Activated CD4-positive, alpha-beta T cell treated with anti-CD3 and anti-CD28 coated beads for 36 hours (primary cell): ENCODE results near the gene NRP1. TPM values are rescaled to one million over a fixed set of nuclear protein-coding genes. Genes with fewer than 3 reads are reported as not detected.

ENCODE experiments used
- ATAC-seq: fragments of 200-7000 bp; cut with Tn5 transposase; one replicate; pipeline ENCODE4 v1.10.0; 2021; ENCODE audit warnings: mild to moderate bottlenecking, moderate library complexity
- CTCF ChIA-PET: fragments of 350-600 bp; sonication (Branson Sonifier 250); formaldehyde crosslinking; loops from one replicate; lab custom pipeline; 2021; ENCODE audit warnings: antibody characterized with exemption; lab: Charles Lee
- POLR2A ChIA-PET: fragments of 350-600 bp; sonication (Branson Sonifier 250); formaldehyde crosslinking; loops from one replicate; lab custom pipeline; 2021; ENCODE audit warnings: antibody characterized with exemption, inconsistent platforms; lab: Charles Lee
- DNase-seq: peaks from one replicate; pipeline ENCODE4 v3.0.0-alpha.2; 2020
- H3K27ac Mint-ChIP-seq: one replicate; pipeline ENCODE4 v1.8.0; 2021; ENCODE audit warnings: mixed read lengths
- H3K27me3 Mint-ChIP-seq: one replicate; pipeline ENCODE4 v1.8.0; 2021; ENCODE audit warnings: mixed read lengths
- H3K36me3 Mint-ChIP-seq: one replicate; pipeline ENCODE4 v1.8.0; 2021; ENCODE audit warnings: low read depth, mixed read lengths
- H3K4me1 Mint-ChIP-seq: one replicate; pipeline ENCODE4 v1.8.0; 2021; ENCODE audit warnings: mixed read lengths
- H3K4me3 Mint-ChIP-seq: one replicate; pipeline ENCODE4 v1.8.0; 2021; ENCODE audit warnings: mild to moderate bottlenecking, moderate library complexity, mixed read lengths
- H3K9me3 Mint-ChIP-seq: one replicate; pipeline ENCODE4 v1.8.0; 2021; ENCODE audit warnings: low read depth, mixed read lengths
- intact Hi-C, 2 experiments: fragments of 100-400 bp; cut with DNase I in 1 of 2; cut with micrococcal nuclease in 1 of 2; formaldehyde crosslinking; loops; one replicate each; pipeline versions ENCODE4 v1.14.2 to v1.15.1; 2022 to 2024; cut with DNase I, micrococcal nuclease
- total RNA-seq, 2 experiments: library from RNA; stranded (reverse); gene quantifications; one replicate each; pipeline ENCODE4 v1.2.3, GENCODE V29; 2021

NRP1 gene
- total RNA-seq, 2 experiments from 2014 or later = 0.21 to 0.44 TPM

GRCh38 chr10:33201971-33202370, 132.5 kb downstream of the NRP1 start:
- POLR2A ChIA-PET = no interaction called here
- Mint-ChIP-seq H3K4me1 (no peaks in the 10 kb centered on the region), H3K27me3 (peaks cover 5% of the 10 kb centered on the region), H3K36me3 (no peaks in the 10 kb centered on the region), H3K4me3 (no peak overlapping the region), H3K27ac (no peak overlapping the region), H3K9me3 (no peaks in the 10 kb centered on the region)
- CTCF ChIA-PET = interaction anchor here (0.7 to 2.6 kb wide), 4 partner anchors 9 to 147 kb away, joined by 3 to 12 read pairs (median 4); no protein-coding TSS in a partner anchor
- intact Hi-C loops = no loop called here
- DNase-seq = no peak
- no peak for ATAC-seq

DNA sequence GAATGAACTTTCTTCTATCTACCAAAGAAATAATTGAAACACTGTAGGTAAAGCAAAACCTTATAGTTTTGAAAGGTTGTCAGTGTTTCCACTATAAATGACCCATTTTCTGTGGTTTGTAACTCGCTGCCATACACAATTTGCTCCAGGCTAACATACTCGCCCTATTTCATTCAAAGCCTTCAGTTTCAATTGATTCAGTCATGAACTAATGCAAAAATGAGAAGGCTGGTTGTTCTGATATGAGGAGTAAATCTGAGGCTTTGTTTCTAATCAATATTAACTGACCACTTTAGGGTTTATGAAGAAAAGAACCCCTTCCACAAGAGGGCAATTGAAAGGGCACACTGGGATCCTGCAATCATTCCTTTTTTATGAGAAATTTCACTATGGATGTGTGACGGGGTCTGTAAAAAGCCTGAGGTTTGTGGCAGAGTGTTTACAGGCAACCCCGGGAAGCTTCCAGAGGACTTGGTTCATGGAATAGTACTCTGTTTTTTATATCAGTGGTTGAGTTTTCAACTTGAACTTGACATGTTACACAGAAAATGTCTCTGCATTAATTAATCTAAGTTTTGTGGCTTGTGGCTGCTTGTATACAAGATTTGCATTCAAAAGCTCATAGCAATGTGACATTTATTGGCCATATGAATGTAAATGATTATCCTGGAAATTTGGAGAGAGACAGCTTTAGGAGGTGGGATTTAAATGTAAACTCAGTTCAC, 133.2 kb downstream of the NRP1 start:
- Mint-ChIP-seq H3K4me1 (no peaks in the 10 kb centered on the region), H3K27me3 (peaks cover 10% of the 10 kb centered on the region), H3K9me3 (no peaks in the 10 kb centered on the region), H3K27ac (no peak overlapping the region), H3K36me3 (no peaks in the 10 kb centered on the region), H3K4me3 (no peak overlapping the region)
- ATAC-seq (no peak), DNase-seq (no peak)
- ChIA-PET CTCF (interaction anchor here (0.7 to 2.6 kb wide), 4 partner anchors 8 to 147 kb away, joined by 3 to 12 read pairs (median 4); no protein-coding TSS in a partner anchor), POLR2A (interaction anchor here (0.7 kb wide), 1 partner anchor 510 kb away, joined by 3 read pairs; no protein-coding TSS in a partner anchor)
- intact Hi-C loops = no loop called here

DNA sequence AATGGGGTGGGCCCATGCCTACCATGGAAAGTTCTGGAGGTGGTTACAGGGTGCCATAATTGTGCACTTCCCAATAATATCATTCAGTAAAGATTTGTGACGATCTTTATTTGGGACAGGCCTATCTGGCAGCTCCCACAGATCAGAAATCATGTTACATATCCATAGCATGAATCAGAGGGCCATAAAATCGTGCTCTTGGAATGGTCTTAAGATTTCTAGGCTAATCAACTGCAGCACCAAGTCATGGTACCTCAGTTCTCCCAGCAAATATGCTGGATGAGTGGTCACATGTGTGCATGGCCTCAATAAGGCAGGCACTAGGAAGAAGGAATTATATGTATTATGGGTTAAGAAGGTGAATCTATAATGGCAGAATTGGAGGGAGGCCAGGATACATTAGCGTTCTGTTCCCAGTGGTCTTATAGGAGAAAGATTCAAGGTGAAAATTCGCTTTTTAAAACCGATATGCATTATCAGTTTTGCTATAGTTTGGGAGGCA, 134.7 kb downstream of the NRP1 start:
- no peaks in the 10 kb centered on the region for H3K4me1 Mint-ChIP-seq
- ChIA-PET POLR2A (no interaction called here), CTCF (interaction anchor here (0.6 kb wide), 2 partner anchors 50 to 1122 kb away, joined by 3 read pairs; no protein-coding TSS in a partner anchor)
- H3K36me3 Mint-ChIP-seq = no peaks in the 10 kb centered on the region
- peaks cover 12% of the 10 kb centered on the region for H3K27me3 Mint-ChIP-seq
- no peaks in the 10 kb centered on the region for H3K9me3 Mint-ChIP-seq
- H3K27ac Mint-ChIP-seq = no peak overlapping the region
- DNase-seq (no peak), ATAC-seq (no peak)
- no peak overlapping the region for H3K4me3 Mint-ChIP-seq
- intact Hi-C loops = no loop called here

DNA sequence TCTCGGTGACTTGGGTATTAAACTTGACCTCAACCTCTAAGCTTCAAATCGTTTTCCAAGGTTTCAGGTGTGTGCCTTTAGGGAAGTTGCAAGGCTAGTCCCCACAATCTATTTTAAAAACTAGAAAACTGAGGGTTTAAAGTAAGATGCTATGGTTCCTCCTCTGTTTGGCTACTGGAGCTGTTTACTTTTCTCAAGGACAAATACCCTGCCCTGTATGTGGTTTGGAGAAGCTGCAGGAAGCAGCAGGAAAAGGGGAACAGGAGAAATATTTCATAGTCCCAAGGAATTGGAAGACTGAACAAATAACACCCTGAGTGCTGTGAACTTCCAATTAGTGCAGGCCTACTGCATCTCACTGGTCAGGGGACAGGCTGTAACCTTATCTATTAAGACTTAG, 135.9 kb downstream of the NRP1 start:
- intact Hi-C loops = no loop called here
- no peak for DNase-seq
- Mint-ChIP-seq H3K36me3 (no peaks in the 10 kb centered on the region), H3K27me3 (peaks cover 16% of the 10 kb centered on the region), H3K9me3 (no peaks in the 10 kb centered on the region), H3K4me3 (no peak overlapping the region), H3K27ac (no peak overlapping the region), H3K4me1 (no peaks in the 10 kb centered on the region)
- POLR2A ChIA-PET = no interaction called here
- CTCF ChIA-PET = no interaction called here
- no peak for ATAC-seq

- Mint-ChIP-seq H3K36me3 (no peaks in the 10 kb centered on the region), H3K9me3 (no peaks in the 10 kb centered on the region), H3K27me3 (peaks cover 21% of the 10 kb centered on the region), H3K4me1 (no peaks in the 10 kb centered on the region), H3K27ac (no peak overlapping the region), H3K4me3 (no peak overlapping the region)
- CTCF ChIA-PET = interaction anchor here (0.6 to 1.2 kb wide), 2 partner anchors 11 to 12 kb away, joined by 3 to 4 read pairs; no protein-coding TSS in a partner anchor
- ATAC-seq (no peak), DNase-seq (no peak)
- POLR2A ChIA-PET = no interaction called here
- intact Hi-C loops = no loop called here
Observed at GRCh38 chr10:33196710-33197491, 137.6 kb downstream of the NRP1 start.

DNA sequence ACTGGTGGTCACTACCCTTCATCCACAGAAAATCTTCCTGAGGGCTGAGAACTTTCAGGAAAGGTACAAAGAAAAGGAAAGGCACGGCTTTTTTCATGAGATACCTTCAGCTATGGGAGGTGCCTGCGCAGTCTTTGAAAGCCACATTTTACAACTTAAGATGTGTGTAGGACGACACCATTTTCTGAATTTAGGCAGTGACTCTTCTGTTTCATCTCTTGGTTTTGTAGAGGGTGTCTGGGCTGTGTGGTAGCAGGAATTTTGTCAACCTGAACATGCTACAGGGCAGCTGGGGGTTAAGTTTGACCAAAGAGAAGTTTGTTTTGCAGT, 138.1 kb downstream of the NRP1 start:
- Mint-ChIP-seq H3K4me1 (no peaks in the 10 kb centered on the region), H3K4me3 (no peak overlapping the region), H3K36me3 (no peaks in the 10 kb centered on the region), H3K27me3 (peaks cover 21% of the 10 kb centered on the region), H3K9me3 (no peaks in the 10 kb centered on the region), H3K27ac (no peak overlapping the region)
- intact Hi-C loops = no loop called here
- ChIA-PET POLR2A (no interaction called here), CTCF (interaction anchor here (0.6 to 1.2 kb wide), 3 partner anchors 11 to 615 kb away, joined by 3 to 4 read pairs (median 3); no protein-coding TSS in a partner anchor)
- ATAC-seq (no peak), DNase-seq (no peak)

DNA sequence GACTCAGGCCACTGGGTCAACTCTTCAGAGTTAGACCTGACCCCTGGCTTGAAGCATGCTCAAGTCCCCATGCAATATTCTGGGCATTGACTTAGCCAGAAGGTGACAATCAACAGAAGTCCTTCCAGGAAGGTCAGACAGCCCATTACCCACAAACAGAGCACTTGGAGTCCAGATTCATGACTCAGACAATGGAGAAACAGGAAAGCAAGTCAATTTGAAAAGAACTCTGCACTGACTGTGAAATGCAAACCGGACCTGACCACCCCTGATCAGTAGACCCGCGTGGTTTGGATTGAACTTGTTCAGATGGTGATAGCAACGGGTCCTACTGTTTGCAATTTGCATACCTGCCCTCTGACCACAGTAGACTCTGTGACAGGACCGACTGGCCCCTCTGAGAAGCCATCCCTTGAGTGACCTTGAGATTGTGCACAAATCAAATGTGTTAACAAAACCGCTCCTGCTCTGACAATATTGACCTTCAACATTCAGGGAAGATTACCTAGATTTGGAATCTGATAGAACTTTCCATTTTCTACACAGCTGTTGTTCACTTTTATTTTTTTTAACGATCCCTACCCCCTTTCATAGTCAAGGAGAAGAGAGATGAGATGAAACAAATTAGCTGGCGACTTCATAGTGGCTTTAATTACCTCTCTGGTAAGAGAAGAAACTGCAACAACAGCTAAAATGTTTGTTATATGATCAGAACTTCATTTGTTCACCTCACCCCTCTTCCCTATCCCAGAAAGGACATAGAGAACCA, 138.7 kb downstream of the NRP1 start:
- no peaks in the 10 kb centered on the region for H3K9me3 Mint-ChIP-seq
- no peaks in the 10 kb centered on the region for H3K36me3 Mint-ChIP-seq
- ATAC-seq = no peak
- no peak overlapping the region for H3K4me3 Mint-ChIP-seq
- ChIA-PET CTCF (interaction anchor here (0.6 to 1.2 kb wide), 3 partner anchors 11 to 614 kb away, joined by 3 to 4 read pairs (median 3); no protein-coding TSS in a partner anchor), POLR2A (no interaction called here)
- no peak overlapping the region for H3K27ac Mint-ChIP-seq
- intact Hi-C loops = no loop called here
- H3K27me3 Mint-ChIP-seq = peaks cover 21% of the 10 kb centered on the region
- H3K4me1 Mint-ChIP-seq = no peaks in the 10 kb centered on the region
- DNase-seq = no peak

DNA sequence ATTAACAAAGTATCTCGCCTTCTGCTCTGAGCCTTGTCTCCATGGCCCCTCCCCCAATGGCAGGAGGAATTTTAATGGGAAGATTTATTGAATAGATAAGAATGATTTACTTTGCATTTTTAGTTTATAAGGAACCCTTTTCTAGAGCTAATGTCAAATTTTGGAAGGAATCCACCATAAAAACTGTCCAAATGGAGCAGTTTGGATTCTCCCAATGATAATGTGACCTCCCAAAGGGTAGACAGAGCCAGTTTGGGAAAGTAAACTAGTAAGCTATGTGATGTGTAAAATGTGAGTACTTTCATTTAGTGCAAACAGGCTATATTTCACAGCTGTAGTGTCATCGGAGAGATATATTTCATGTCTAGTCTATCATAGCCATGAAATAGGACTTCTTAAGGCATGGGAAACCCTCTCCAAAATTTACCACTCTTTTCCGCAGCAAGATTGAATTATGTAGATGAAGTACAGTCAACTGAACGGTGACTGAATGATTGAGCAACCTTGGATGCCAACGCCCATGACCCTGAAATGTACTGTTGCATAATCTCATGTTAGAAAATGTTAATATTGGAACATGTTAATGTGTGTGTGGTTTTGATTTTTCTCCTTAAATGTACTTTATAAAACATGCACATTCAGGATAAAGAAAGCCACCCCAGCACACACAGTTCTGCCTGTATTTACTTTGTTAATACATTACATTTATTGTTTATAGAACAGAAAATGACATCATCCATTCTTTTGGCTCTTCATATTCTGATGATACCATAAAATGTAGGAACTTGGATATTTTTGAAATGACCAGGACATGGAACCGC, 140.6 kb downstream of the NRP1 start:
- intact Hi-C loops = loop anchor here (1.0 to 5.0 kb wide), 4 partner anchors 136 to 1444 kb away; no protein-coding TSS in a partner anchor
- Mint-ChIP-seq H3K4me1 (no peaks in the 10 kb centered on the region), H3K36me3 (no peaks in the 10 kb centered on the region), H3K27ac (no peak overlapping the region), H3K9me3 (no peaks in the 10 kb centered on the region), H3K4me3 (no peak overlapping the region), H3K27me3 (peaks cover 26% of the 10 kb centered on the region)
- ChIA-PET POLR2A (interaction anchor here (0.5 to 0.9 kb wide), 2 partner anchors 55 to 77 kb away, joined by 3 read pairs; no protein-coding TSS in a partner anchor), CTCF (interaction anchor here (0.6 to 2.5 kb wide), 31 partner anchors 8 to 1445 kb away, joined by 3 to 23 read pairs (median 4); partner anchors contain the start of gene NRP1)
- no peak for DNase-seq
- ATAC-seq = no peak

- H3K27me3 Mint-ChIP-seq = peaks cover 26% of the 10 kb centered on the region
- no peaks in the 10 kb centered on the region for H3K36me3 Mint-ChIP-seq
- POLR2A ChIA-PET = interaction anchor here (0.5 to 0.9 kb wide), 2 partner anchors 54 to 77 kb away, joined by 3 read pairs; no protein-coding TSS in a partner anchor
Observed at GRCh38 chr10:33193057-33193700, 141.3 kb downstream of the NRP1 start.

More at GRCh38 chr10:33193057-33193700, 141.3 kb downstream of the NRP1 start:
- ATAC-seq (peak; percentile 88), DNase-seq (peak; percentile 88)
- CTCF ChIA-PET = interaction anchor here (0.6 to 2.5 kb wide), 49 partner anchors 8 to 1694 kb away, joined by 3 to 23 read pairs (median 3); partner anchors contain the start of gene NRP1
- H3K27ac Mint-ChIP-seq = no peak overlapping the region
- no peaks in the 10 kb centered on the region for H3K9me3 Mint-ChIP-seq
- H3K4me1 Mint-ChIP-seq = no peaks in the 10 kb centered on the region
- intact Hi-C loops = loop anchor here (1.0 to 5.0 kb wide), 4 partner anchors 137 to 1445 kb away; no protein-coding TSS in a partner anchor
- H3K4me3 Mint-ChIP-seq = no peak overlapping the region
